ENCODE results near the gene MID2. TPM values are rescaled to one million over a fixed set of nuclear protein-coding genes. Genes with fewer than 3 reads are reported as not detected.
"Not testable (repeated sequence)": the region's sequence is repeated elsewhere in the genome, so short reads cannot be mapped to it uniquely, and the experiment has no call there.

Gene MID2
- total RNA-seq, 3 donors from 2014 or later (not counting 1 experiment from before 2014, with no cell fraction given): 1.4 to 6.0 (median 2.3) TPM

DNA sequence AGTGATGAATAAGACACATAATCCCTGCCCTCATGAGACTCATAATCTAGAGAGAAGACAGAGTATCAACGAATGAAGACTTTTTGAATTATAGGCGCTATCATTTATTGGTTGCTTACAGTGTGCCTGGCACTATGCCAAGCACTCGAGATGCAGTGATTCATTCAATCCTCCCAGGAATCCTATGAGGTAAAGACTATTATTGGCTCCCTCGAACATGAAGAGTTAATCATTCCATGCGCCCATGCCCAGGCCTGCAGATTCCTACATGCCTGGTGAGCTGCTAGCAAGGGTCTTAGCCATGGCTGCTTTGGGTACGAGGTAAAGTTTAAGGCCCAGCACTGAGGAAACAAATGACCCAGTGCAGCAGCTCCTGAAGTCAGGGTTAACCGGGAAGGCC is 109.5 kb downstream of the MID2 start:
- H3K4me3 Mint-ChIP-seq: no peak overlapping the region
- peaks cover 0 to 2% of the 10 kb centered on the region in 2 donors for H3K9me3 Mint-ChIP-seq
- ATAC-seq: no peak
- Histone ChIP-seq H3K27me3 (ENCODE audit: control insufficient read depth, insufficient read depth, low read length) (no peaks in the 10 kb centered on the region), H3K4me1 (ENCODE audit: control insufficient read depth, insufficient read depth, low read length) (no peaks in the 10 kb centered on the region), H3K9me3 (ENCODE audit: control insufficient read depth, insufficient read depth, low read length) (no peaks in the 10 kb centered on the region), H3K27ac (ENCODE audit: low read length) (no peak overlapping the region), H3K4me3 (ENCODE audit: low read length) (no peak overlapping the region), H3K36me3 (ENCODE audit: control insufficient read depth, insufficient read depth, low read length) (no peaks in the 10 kb centered on the region)
- no peaks in the 10 kb centered on the region for H3K36me3 Mint-ChIP-seq
- no peak for TF ChIP-seq CTCF (IDR thresholded peaks at IDR 0.05)
- intact Hi-C loops (cut with micrococcal nuclease): no loop called here
- no peak for DNase-seq
- no peak overlapping the region for H3K27ac Mint-ChIP-seq
- WGBS (ENCODE audit: insufficient coverage): 78% methylated on average over 6 of the region's 7 CpGs
- no peaks in the 10 kb centered on the region for H3K4me1 Mint-ChIP-seq
- peaks cover 14 to 27% of the 10 kb centered on the region in 2 donors for H3K27me3 Mint-ChIP-seq (ENCODE audit: low read depth in 2 of 2)

DNA sequence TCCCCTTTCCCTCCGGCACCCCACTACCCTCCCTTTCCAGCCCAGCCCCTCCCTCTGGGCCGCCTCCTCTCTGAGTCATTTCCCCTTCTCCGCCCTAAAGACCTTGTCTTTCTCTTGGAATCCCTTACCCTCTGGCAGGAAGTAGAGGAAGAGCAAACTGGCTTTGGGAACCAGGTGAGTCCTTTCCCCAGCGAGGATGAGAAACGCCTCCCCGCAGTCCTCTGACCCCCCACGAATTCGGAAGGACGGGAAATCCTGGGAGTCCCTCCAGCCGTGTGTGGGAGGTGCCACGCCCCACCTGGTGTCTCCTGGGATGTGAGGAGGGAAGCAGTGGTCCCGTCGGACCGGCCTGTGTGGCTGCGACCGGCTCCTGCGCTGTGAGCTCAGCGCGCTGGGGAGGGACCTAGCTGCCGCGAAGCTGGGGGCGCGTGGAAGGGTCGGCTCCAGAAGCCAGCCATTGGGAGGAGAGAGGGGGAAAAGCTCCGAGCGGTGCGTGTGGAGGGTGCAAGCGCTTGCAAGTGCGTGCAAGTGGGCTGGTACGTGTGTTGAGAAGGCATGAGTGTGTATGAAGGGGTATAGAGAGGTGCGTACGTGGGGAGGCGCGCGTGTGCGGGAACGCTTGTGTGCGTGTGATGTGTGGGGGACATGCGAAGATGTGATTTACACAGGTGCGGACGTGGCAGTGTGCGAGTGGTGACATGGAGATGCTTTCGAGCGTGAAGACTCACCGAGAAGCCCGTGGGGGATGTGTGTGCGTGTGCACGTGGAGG is 110.2 kb downstream of the MID2 start:
- intact Hi-C loops (cut with micrococcal nuclease): no loop called here
- no peak overlapping the region for H3K4me3 ChIP-seq (ENCODE audit: low read length)
- Mint-ChIP-seq H3K4me1 (no peaks in the 10 kb centered on the region), H3K4me3 (no peak overlapping the region), H3K27ac (no peak overlapping the region), H3K9me3 (peaks cover 0 to 2% of the 10 kb centered on the region in 2 donors), H3K27me3 (ENCODE audit: low read depth in 2 of 2) (peaks cover 14 to 27% of the 10 kb centered on the region in 2 donors), H3K36me3 (no peaks in the 10 kb centered on the region)
- no peaks in the 10 kb centered on the region for H3K27me3 ChIP-seq (ENCODE audit: control insufficient read depth, insufficient read depth, low read length)
- DNase-seq (no peak), ATAC-seq (no peak)
- TF ChIP-seq CTCF (IDR thresholded peaks at IDR 0.05): no peak
- no peaks in the 10 kb centered on the region for H3K9me3 ChIP-seq (ENCODE audit: control insufficient read depth, insufficient read depth, low read length)
- no peaks in the 10 kb centered on the region for H3K4me1 ChIP-seq (ENCODE audit: control insufficient read depth, insufficient read depth, low read length)
- WGBS (ENCODE audit: insufficient coverage): 13% methylated on average over 47 of the region's 48 CpGs
- no peaks in the 10 kb centered on the region for H3K36me3 ChIP-seq (ENCODE audit: control insufficient read depth, insufficient read depth, low read length)
- H3K27ac ChIP-seq (ENCODE audit: low read length): no peak overlapping the region

DNA sequence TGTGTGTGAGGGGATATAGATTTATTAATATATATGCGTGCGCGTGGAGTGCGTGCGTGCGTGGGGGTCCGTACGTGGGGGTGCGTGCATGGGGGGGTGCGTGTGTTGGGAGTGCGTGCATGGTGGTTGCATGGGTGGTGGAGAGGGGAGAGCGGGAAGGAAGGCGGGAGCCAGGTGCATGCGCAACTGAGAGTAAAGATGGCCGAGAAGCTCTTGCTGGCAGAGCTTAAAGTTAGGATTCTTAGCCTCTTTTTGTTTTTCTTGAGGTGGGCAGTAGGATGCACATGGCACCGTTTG is 110.7 kb downstream of the MID2 start:
- peaks cover 14 to 26% of the 10 kb centered on the region in 2 donors for H3K27me3 Mint-ChIP-seq (ENCODE audit: low read depth in 2 of 2)
- Histone ChIP-seq H3K9me3 (ENCODE audit: control insufficient read depth, insufficient read depth, low read length) (no peaks in the 10 kb centered on the region), H3K27ac (ENCODE audit: low read length) (no peak overlapping the region), H3K27me3 (ENCODE audit: control insufficient read depth, insufficient read depth, low read length) (no peaks in the 10 kb centered on the region), H3K36me3 (ENCODE audit: control insufficient read depth, insufficient read depth, low read length) (no peaks in the 10 kb centered on the region), H3K4me1 (ENCODE audit: control insufficient read depth, insufficient read depth, low read length) (no peaks in the 10 kb centered on the region), H3K4me3 (ENCODE audit: low read length) (no peak overlapping the region)
- H3K4me1 Mint-ChIP-seq: no peaks in the 10 kb centered on the region
- intact Hi-C loops (cut with micrococcal nuclease): no loop called here
- no peak for DNase-seq
- ATAC-seq: no peak
- H3K4me3 Mint-ChIP-seq: no peak overlapping the region
- TF ChIP-seq CTCF (IDR thresholded peaks at IDR 0.05): no peak
- WGBS (ENCODE audit: insufficient coverage): 34% methylated on average over 15 of the region's 16 CpGs
- H3K36me3 Mint-ChIP-seq: no peaks in the 10 kb centered on the region
- no peak overlapping the region for H3K27ac Mint-ChIP-seq
- H3K9me3 Mint-ChIP-seq: peaks cover 0 to 2% of the 10 kb centered on the region in 2 donors

GRCh38 chrX:107940095-107940494 is 114.4 kb downstream of the MID2 start:
- Histone ChIP-seq H3K4me3 (ENCODE audit: low read length) (no peak overlapping the region), H3K27ac (ENCODE audit: low read length) (no peak overlapping the region), H3K4me1 (ENCODE audit: control insufficient read depth, insufficient read depth, low read length) (no peaks in the 10 kb centered on the region), H3K27me3 (ENCODE audit: control insufficient read depth, insufficient read depth, low read length) (no peaks in the 10 kb centered on the region), H3K36me3 (ENCODE audit: control insufficient read depth, insufficient read depth, low read length) (no peaks in the 10 kb centered on the region), H3K9me3 (ENCODE audit: control insufficient read depth, insufficient read depth, low read length) (no peaks in the 10 kb centered on the region)
- Mint-ChIP-seq H3K9me3 (peaks cover 0 to 2% of the 10 kb centered on the region in 2 donors), H3K27me3 (ENCODE audit: low read depth in 2 of 2) (peaks cover 6 to 8% of the 10 kb centered on the region in 2 donors), H3K4me3 (no peak overlapping the region), H3K4me1 (no peaks in the 10 kb centered on the region), H3K36me3 (no peaks in the 10 kb centered on the region), H3K27ac (no peak overlapping the region)
- no peak for TF ChIP-seq CTCF (IDR thresholded peaks at IDR 0.05)
- intact Hi-C loops (cut with micrococcal nuclease): no loop called here
- ATAC-seq: no peak
- 95% methylated on average over 2 of the region's 3 CpGs for WGBS (ENCODE audit: insufficient coverage)
- no peak for DNase-seq

DNA sequence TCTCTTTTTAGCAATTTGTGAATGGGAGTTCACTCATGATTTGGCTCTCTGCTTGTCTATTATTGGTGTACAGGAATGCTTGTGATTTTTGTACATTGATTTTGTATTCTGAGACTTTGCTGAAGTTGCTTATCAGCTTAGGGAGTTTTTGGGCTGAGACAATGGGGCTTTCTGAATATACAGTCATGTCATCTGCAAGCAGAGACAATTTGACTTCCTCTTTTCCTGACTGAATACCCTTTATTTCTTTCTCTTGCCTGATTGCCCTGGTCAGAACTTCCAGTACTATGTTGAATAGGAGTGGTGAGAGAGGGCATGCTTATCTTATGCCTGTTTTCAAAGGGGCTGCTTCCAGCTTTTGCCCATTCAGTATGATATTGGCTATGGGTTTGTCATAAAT is 129.7 kb downstream of the MID2 start:
- H3K4me1 Mint-ChIP-seq; DNase-seq; intact Hi-C loops (cut with micrococcal nuclease); H3K27ac ChIP-seq (ENCODE audit: low read length); H3K9me3 ChIP-seq (ENCODE audit: control insufficient read depth, insufficient read depth, low read length); H3K4me3 Mint-ChIP-seq; H3K27me3 Mint-ChIP-seq (ENCODE audit: low read depth in 2 of 2); H3K9me3 Mint-ChIP-seq; H3K4me1 ChIP-seq (ENCODE audit: control insufficient read depth, insufficient read depth, low read length); H3K4me3 ChIP-seq (ENCODE audit: low read length); H3K27ac Mint-ChIP-seq; H3K36me3 ChIP-seq (ENCODE audit: control insufficient read depth, insufficient read depth, low read length); H3K27me3 ChIP-seq (ENCODE audit: control insufficient read depth, insufficient read depth, low read length); H3K36me3 Mint-ChIP-seq; ATAC-seq: not testable (repeated sequence)
